Thyroid gland (tissue), 4 donors: ENCODE results near the gene PNPLA1.

Source experiments
- POLR2A ChIP-seq, 2 donors: fragments of 450-650 bp; IDR thresholded peaks; one replicate each; pipeline ENCODE4 v1.6.1; 2017; ENCODE audit warnings: antibody characterized with exemption in 2 of 2, mild to moderate bottlenecking in 2 of 2, moderate library complexity in 1 of 2
- TF ChIP-seq, protein P1 (sequence below), 6 experiments: fragments of 200-600 bp in 3 of 6; fragments of 450-650 bp in 3 of 6; sonication (generic) in 3 of 6; IDR thresholded peaks; one replicate each; pipeline ENCODE4 v1.5.1; 2016 to 2019; ENCODE audit warnings: antibody characterized with exemption in 6 of 6, mild to moderate bottlenecking in 2 of 6, inconsistent platforms in 1 of 6, moderate library complexity in 1 of 6

DNA sequence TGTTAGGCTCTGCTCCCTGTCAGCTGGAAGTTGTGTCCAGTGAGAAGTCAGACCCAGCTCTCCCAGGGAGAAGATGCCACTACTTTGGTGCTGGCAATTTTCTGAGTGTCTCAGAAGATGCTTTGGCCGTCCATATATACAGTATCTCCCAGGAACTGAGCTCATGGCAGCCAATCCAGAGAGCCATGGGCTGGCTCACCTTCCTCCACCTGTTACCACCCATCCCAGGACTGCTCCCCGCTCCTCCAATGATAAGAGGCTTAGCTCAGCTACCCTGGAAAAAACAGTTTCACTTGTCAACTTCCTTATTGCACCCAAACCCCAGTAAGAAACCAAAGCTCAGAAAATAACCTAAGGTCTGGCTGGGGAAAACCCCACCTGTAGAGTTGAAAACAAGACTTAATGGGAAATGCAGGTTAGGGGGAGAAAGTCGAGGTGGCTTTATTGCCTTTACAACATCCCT is 67.0 kb downstream of the PNPLA1 start, which contains the start of gene BNIP5:
- TF ChIP-seq, protein P1, sequence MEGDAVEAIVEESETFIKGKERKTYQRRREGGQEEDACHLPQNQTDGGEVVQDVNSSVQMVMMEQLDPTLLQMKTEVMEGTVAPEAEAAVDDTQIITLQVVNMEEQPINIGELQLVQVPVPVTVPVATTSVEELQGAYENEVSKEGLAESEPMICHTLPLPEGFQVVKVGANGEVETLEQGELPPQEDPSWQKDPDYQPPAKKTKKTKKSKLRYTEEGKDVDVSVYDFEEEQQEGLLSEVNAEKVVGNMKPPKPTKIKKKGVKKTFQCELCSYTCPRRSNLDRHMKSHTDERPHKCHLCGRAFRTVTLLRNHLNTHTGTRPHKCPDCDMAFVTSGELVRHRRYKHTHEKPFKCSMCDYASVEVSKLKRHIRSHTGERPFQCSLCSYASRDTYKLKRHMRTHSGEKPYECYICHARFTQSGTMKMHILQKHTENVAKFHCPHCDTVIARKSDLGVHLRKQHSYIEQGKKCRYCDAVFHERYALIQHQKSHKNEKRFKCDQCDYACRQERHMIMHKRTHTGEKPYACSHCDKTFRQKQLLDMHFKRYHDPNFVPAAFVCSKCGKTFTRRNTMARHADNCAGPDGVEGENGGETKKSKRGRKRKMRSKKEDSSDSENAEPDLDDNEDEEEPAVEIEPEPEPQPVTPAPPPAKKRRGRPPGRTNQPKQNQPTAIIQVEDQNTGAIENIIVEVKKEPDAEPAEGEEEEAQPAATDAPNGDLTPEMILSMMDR (IDR thresholded peaks at IDR 0.05), result no peak
- no peak for TF ChIP-seq POLR2A (IDR thresholded peaks at IDR 0.05)
